GM19099 (cell line): ENCODE measurements around the gene RAB26.

Source experiments
- POLR2A ChIP-seq: IDR thresholded peaks from 3 replicates; pipeline ENCODE4 v1.6.1; 2011; ENCODE audit warnings: low read depth; ENCODE audit not compliant: insufficient read length; ENCODE audit errors: extremely low read depth

Gene RAB26

GRCh38 chr16:2176047-2176446, 27.6 kb downstream of the RAB26 start:
- TF ChIP-seq POLR2A, result no peak

DNA sequence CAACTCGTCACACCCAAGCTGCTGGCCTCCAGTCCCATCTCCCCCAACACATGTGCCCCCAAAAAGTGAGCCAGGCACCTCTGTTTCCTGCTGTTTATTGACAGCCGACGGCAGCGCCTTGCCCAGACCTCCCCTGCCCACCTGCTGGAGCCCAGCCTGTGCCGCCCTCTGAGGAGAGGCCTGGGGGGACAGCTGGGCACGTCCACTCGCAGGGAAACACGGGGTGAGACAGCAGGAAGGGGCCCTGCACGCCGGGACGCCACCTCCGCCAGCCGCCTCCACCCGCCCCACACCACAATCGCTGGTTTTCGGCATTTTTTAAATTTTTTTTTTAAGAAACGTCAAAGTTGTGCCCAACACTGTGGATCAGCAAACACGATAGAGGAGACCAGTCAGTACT, 28.7 kb downstream of the RAB26 start:
- TF ChIP-seq POLR2A, result no peak

DNA sequence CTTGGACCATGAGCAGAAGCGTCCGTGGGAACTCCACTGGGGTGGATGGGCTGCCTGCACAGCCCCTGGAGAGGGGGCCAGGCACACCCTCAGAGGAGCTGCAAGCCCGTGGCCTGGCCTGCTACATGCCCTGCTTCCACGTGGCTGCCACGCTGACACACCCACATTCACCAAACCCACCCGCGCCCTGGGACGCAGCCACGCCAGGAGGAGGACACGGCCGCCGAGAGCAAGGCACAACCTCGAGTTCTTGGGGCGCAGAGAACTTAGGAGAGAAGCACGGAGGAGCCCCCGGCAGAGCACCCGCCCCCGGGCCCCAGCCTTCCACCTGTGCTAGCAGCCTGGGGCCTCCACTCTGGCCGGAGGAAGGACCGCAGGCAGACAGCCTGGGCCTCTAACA, 29.1 kb downstream of the RAB26 start:
- TF ChIP-seq POLR2A, result no peak

DNA sequence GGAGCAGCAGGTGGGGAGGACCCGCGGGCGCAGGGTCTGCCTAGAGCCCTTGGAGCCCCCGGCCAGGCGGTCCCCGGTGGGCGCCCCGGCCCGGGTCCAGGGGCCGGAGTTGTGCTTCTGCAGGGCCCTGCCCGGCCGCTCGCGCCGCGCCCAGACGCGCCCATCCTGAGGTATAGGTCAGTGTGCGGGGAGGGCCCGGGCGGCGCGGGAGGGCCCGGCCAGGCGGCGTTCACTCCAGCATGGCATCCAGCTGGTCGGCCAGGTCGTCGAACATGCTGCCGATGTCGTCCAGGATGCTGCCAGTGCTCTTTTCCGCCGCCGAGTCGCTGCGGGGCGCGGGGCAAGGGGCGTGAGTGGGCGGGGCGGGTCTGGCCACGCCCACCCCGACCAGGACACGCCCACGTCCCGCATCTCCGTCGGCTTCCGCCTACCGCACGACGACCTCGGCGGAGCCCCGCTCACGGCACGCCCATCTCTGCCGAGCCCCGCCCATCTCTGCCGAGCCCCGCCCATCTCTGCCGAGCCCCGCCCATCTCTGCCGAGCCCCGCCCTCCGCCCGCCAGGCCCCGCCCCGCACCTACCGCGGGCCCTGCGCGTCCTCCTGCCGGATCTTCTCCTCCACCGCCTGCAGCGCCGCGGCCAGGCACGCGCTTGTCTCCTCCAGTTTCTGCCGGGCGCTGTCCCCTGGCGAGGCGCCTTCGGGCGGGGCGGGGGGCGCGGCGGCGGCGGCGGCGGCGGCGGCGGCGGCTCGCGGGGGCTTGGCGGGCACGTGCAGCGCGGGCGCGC, 30.1 kb downstream of the RAB26 start:
- no peak for TF ChIP-seq POLR2A

- TF ChIP-seq POLR2A, result no peak
Observed at GRCh38 chr16:2179107-2179501, 30.7 kb downstream of the RAB26 start.

DNA sequence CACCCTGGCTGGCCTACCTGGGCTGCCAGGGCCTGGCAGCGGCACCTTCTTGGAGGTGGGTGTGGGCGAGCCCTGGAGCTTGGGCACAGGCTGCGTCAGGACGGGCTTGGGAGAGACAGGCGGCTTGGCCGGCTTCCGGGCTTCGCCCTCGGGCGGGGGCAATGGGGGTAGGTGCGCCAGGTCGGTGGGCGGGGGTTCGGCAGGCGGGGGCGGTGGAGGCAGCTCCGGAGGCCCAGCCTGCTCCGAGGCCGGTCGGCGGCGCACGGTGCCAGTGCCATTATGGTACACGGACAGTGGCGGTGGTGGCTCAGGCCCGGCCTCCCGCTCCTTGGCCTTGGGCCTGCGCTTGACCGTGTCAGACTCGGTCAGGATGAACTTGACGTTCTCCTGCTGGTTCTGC, 31.2 kb downstream of the RAB26 start:
- no peak for TF ChIP-seq POLR2A

DNA sequence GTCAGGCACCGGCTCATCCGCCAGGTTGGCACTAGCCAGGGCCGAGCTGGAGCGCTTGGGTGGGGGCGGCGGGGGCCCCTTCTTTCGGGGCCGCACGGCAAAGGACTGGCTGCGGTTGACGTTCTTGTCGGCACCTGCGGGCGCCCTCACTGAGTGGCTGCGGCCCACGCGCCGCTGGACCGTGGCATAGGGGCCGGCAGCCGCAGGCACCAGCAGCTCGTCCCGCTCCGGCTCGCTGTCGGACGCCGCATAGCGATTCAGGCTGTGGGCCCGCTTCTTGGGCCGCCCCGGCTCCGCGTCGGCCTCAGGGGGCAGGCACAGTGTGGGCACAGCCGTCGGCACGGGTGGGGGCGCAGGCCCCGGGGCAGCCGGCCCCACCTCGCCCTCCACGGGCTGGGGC, 32.0 kb downstream of the RAB26 start:
- TF ChIP-seq POLR2A, result no peak

GRCh38 chr16:2180962-2181923, 32.8 kb downstream of the RAB26 start:
- no peak for TF ChIP-seq POLR2A

GRCh38 chr16:2181952-2182351, 33.5 kb downstream of the RAB26 start:
- no peak for TF ChIP-seq POLR2A

- TF ChIP-seq POLR2A, result no peak
Observed at GRCh38 chr16:2183671-2184070, 35.2 kb downstream of the RAB26 start.

- TF ChIP-seq POLR2A, result no peak
Observed at GRCh38 chr16:2184346-2184745, 35.9 kb downstream of the RAB26 start.

DNA sequence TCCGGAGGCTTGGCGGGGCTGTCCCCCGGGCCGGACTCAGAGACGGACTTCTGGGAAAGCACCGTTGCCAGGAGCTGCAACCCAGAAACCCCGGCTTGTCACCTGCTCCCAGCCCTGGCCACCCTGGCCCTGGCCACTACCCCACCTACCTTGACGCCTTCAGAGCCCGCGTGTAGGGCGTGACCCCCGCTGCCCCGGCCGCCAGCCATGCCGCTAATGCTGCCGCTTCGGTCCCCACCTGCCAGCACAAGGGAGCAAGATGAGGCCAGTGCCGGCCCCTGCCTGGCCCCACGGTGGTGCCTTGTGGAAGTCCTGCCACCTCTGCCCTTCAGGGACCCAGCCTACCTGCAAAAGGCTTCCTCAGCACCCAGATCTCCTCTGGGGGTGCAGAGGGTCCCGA, 36.5 kb downstream of the RAB26 start:
- no peak for TF ChIP-seq POLR2A

DNA sequence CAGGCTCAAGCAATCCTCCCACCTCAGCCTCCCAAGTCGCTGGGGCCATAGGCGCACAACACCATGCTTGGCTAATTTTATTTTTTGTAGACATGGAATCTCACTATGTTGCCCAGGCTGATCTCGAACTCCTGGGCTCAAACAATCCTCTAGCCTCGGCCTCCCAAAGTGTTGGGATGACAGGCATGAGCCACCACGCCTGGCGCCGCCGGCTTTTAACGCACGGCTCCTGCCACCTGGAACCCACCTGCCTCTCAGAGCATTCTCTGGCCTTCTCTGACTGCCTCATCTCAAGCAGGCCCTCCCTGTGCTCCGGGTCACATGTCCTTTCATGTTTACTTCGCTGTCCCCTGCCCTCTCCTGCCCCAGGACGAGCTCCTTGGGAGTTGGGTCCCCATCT, 37.6 kb downstream of the RAB26 start:
- TF ChIP-seq POLR2A, result no peak

GRCh38 chr16:2186505-2186904, 38.1 kb downstream of the RAB26 start:
- no peak for TF ChIP-seq POLR2A

DNA sequence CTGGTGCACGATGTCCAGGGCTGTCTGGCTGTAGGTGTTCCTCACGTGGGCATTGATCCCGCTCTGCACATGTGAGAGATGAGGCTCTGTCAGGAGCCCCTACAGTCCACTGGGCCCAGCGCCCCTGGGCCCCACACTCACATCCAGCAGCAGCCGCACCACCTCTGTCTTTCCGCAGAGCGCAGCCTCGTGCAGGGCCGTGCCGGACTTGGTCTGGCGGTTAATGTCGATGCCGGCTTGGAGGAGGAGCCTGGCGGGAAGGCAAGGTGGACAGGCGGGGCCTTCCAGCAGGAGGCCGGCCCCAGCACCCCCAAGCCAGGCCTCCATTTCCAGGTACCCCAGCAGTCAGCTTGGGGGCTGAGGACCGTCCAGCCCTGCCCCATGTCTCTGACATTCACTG, 38.8 kb downstream of the RAB26 start:
- TF ChIP-seq POLR2A, result no peak

GRCh38 chr16:2188395-2188794, 40.0 kb downstream of the RAB26 start:
- no peak for TF ChIP-seq POLR2A

DNA sequence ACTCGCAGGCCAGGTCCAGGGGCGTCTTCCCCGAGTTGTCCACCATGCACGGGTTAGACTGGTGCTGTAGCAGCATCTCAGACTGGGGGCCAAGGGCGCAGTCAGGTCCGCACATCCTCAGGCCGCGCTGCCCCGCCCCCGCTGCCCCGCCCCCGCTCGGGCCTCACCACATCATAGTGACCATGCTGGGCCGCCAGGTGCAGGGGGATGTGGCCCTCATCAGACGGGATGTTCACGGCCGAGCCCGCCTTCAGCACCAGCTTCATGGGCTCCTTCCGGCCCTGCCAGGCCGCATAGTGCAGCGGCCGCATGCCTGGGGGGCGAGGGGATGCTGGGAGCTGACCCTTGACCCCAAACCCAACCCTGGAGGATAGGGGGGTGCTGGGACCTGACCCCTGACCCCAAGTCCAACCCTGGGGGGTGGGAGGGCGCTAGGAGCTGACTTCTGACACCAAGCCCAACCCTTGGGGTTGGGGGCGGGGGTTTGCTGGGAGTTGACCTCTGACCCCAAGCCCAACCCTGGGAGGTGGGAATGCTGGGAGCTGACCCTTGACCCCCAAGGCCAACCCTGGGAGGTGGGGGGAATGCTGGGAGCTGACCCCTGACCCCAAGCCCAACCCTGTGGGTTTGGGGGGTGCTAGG, 40.9 kb downstream of the RAB26 start:
- TF ChIP-seq POLR2A, result no peak
